Measurements from ENCODE around the gene ESR1. TPM values are rescaled to one million over a fixed set of nuclear protein-coding genes. Genes with fewer than 3 reads are reported as not detected.

ESR1 gene
- total RNA-seq: 1 to 10 TPM in 2 of 4 donors, under 1 TPM in 2; 0.83 to 1.8 (median 1.3) TPM

- H3K36me3 ChIP-seq: no peaks in the 10 kb centered on the region
- no peaks in the 10 kb centered on the region for H3K9me3 ChIP-seq
- no peak for TF ChIP-seq POLR2AphosphoS5 (IDR thresholded peaks at IDR 0.05)
- TF ChIP-seq POLR2A (IDR thresholded peaks at IDR 0.05; ENCODE audit: low read depth): no peak
- no peak for TF ChIP-seq CTCF (IDR thresholded peaks at IDR 0.05)
- no peak for TF ChIP-seq EP300 (IDR thresholded peaks at IDR 0.05)
- intact Hi-C loops (cut with DNase I): no loop called here
- H3K4me3 ChIP-seq: peak within 1 kb of the TSS; percentile 51 to 60 (median 52)
- no peak within 1 kb of the TSS for H3K27ac ChIP-seq (replicated peaks in 1 of 4)
- peaks cover 5 to 42% (median 15%) of the 10 kb centered on the region in 4 donors for H3K27me3 ChIP-seq
- peaks cover 19 to 31% (median 24%) of the 10 kb centered on the region in 4 donors for H3K4me1 ChIP-seq
- no peak for DNase-seq (ENCODE audit: extremely low spot score)
- WGBS: 7% methylated on average over 10 of the region's 73 CpGs
Observed at GRCh38 chr6:151807513-151808370, at the start of gene ESR1. ESR1 (plus strand) TSS chr6:151807682; CDS start chr6:151807913, 231 bp downstream.

- WGBS: 90% methylated on average over 7 of the region's 7 CpGs
- intact Hi-C loops (cut with DNase I): loop anchor here (10.0 kb wide), 1 partner anchor 504 kb away; no protein-coding TSS in a partner anchor
Observed at GRCh38 chr6:151760486-151760885, 47.0 kb upstream of the ESR1 start.

GRCh38 chr6:151761851-151762250 lies 45.6 kb upstream of the ESR1 start:
- Histone ChIP-seq H3K4me1 (peaks cover 0 to 8% (median 3%) of the 10 kb centered on the region in 4 donors), H3K9me3 (no peaks in the 10 kb centered on the region), H3K36me3 (no peaks in the 10 kb centered on the region), H3K27me3 (peaks cover 0 to 3% (median 1%) of the 10 kb centered on the region in 4 donors), H3K27ac (replicated peaks in 1 of 4) (no peak overlapping the region), H3K4me3 (no peak overlapping the region)
- no peak for DNase-seq (ENCODE audit: extremely low spot score)
- 78% methylated on average over 4 of the region's 4 CpGs for WGBS
- TF ChIP-seq POLR2AphosphoS5 (IDR thresholded peaks at IDR 0.05): no peak
- TF ChIP-seq POLR2A (IDR thresholded peaks at IDR 0.05; ENCODE audit: low read depth): no peak
- TF ChIP-seq EP300 (IDR thresholded peaks at IDR 0.05): no peak
- no peak for TF ChIP-seq CTCF (IDR thresholded peaks at IDR 0.05)
- intact Hi-C loops (cut with DNase I): loop anchor here (10.0 kb wide), 1 partner anchor 503 kb away; no protein-coding TSS in a partner anchor

More at GRCh38 chr6:151760486-151760885, 47.0 kb upstream of the ESR1 start:
- H3K27me3 ChIP-seq: peaks cover 0 to 3% (median 1%) of the 10 kb centered on the region in 4 donors
- H3K4me1 ChIP-seq: peaks cover 0 to 8% (median 2%) of the 10 kb centered on the region in 4 donors
- H3K27ac ChIP-seq (replicated peaks in 1 of 4): no peak overlapping the region
- no peaks in the 10 kb centered on the region for H3K36me3 ChIP-seq
- H3K9me3 ChIP-seq: no peaks in the 10 kb centered on the region
- TF ChIP-seq EP300 (IDR thresholded peaks at IDR 0.05) (no peak), POLR2A (IDR thresholded peaks at IDR 0.05; ENCODE audit: low read depth) (no peak), CTCF (IDR thresholded peaks at IDR 0.05) (no peak), POLR2AphosphoS5 (IDR thresholded peaks at IDR 0.05) (no peak)
- H3K4me3 ChIP-seq: no peak overlapping the region
- no peak for DNase-seq (ENCODE audit: extremely low spot score)

GRCh38 chr6:151762817-151763216 lies 44.7 kb upstream of the ESR1 start:
- intact Hi-C loops (cut with DNase I): loop anchor here (10.0 kb wide), 1 partner anchor 502 kb away; no protein-coding TSS in a partner anchor
- Histone ChIP-seq H3K27me3 (peaks cover 0 to 3% (median 1%) of the 10 kb centered on the region in 4 donors), H3K4me3 (no peak overlapping the region), H3K9me3 (no peaks in the 10 kb centered on the region), H3K36me3 (no peaks in the 10 kb centered on the region), H3K27ac (replicated peaks in 1 of 4) (no peak overlapping the region), H3K4me1 (peaks cover 0 to 8% (median 3%) of the 10 kb centered on the region in 4 donors)
- WGBS: 97% methylated on average over 4 of the region's 4 CpGs
- TF ChIP-seq POLR2A (IDR thresholded peaks at IDR 0.05; ENCODE audit: low read depth): no peak
- TF ChIP-seq EP300 (IDR thresholded peaks at IDR 0.05): no peak
- TF ChIP-seq POLR2AphosphoS5 (IDR thresholded peaks at IDR 0.05): no peak
- TF ChIP-seq CTCF (IDR thresholded peaks at IDR 0.05): no peak
- DNase-seq (ENCODE audit: extremely low spot score): no peak

Measured in esophagus muscularis mucosa (tissue), 4 donors.